Testis (tissue), 3 donors: ENCODE measurements around the gene TRAPPC12. TPM values are rescaled to one million over a fixed set of nuclear protein-coding genes. Genes with fewer than 3 reads are reported as not detected.
A peak's percentile ranks its signal among the peaks of the same experiment; 100 is the strongest.

Experiments
- DNase-seq: peaks from one replicate; pipeline ENCODE4 v3.0.0-alpha.2; 2019
- H3K27ac ChIP-seq, 2 donors: fragments of 200-600 bp; sonication (generic); one replicate each; pipeline ENCODE4 v1.5.1; 2019
- H3K27me3 ChIP-seq: fragments of 200-600 bp; sonication (generic); one replicate; pipeline ENCODE4 v1.5.1; 2019
- H3K36me3 ChIP-seq: fragments of 200-600 bp; sonication (generic); one replicate; pipeline ENCODE4 v1.5.1; 2017; ENCODE audit warnings: low read depth; ENCODE audit errors: missing control alignments
- H3K4me1 ChIP-seq: fragments of 200-600 bp; sonication (generic); one replicate; pipeline ENCODE4 v1.5.1; 2019
- H3K4me3 ChIP-seq, 2 donors: fragments of 200-600 bp; sonication (generic); one replicate each; pipeline ENCODE4 v1.5.1; 2017 to 2019
- H3K9me3 ChIP-seq: fragments of 200-600 bp; sonication (generic); one replicate; pipeline ENCODE4 v1.5.1; 2017
- CTCF ChIP-seq, 3 experiments: fragments of 450-650 bp in 2 of 3; fragments of 200-600 bp in 1 of 3; sonication (generic) in 1 of 3; IDR thresholded peaks; one replicate each; pipeline ENCODE4 v1.5.1; 2016 to 2019; ENCODE audit warnings: antibody characterized with exemption in 3 of 3, mild to moderate bottlenecking in 2 of 3, moderate library complexity in 1 of 3
- POLR2A ChIP-seq: fragments of 450-650 bp; IDR thresholded peaks from one replicate; pipeline ENCODE4 v1.6.1; 2017; ENCODE audit warnings: antibody characterized with exemption, mild to moderate bottlenecking, moderate library complexity
- WGBS, 2 donors: methylation state at CpG; one replicate each; pipeline ENCODE4 v1.1.5; 2018; 5-methylcytosine and 5-hydroxymethylcytosine counted together
- intact Hi-C: fragments of 100-400 bp; cut with DNase I; formaldehyde crosslinking; loops from one replicate; pipeline ENCODE4 v1.15.1; 2023; ENCODE audit warnings: low total_unique reads
- polyA plus RNA-seq: library from polyadenylated mRNA; stranded (reverse); fragments of 350-450 nt; fragmentation: Illumina TruSeq; extraction: RNeasy Lipid Tissue Mini Kit (QIAGEN cat#74804); gene quantifications from one replicate; pipeline ENCODE4 v1.2.3, GENCODE V29; 2014; ENCODE audit warnings: low read depth, low replicate concordance; ENCODE audit not compliant: insufficient read depth
- total RNA-seq, 2 donors: library from RNA; depleted of rRNA; stranded (reverse); fragments of >200 nt; gene quantifications; one replicate each; pipeline ENCODE4 v1.2.3, GENCODE V29; 2016

The TRAPPC12 gene
- total and polyA plus RNA-seq, 3 donors from 2014 or later = 172 to 406 (median 236) TPM

DNA sequence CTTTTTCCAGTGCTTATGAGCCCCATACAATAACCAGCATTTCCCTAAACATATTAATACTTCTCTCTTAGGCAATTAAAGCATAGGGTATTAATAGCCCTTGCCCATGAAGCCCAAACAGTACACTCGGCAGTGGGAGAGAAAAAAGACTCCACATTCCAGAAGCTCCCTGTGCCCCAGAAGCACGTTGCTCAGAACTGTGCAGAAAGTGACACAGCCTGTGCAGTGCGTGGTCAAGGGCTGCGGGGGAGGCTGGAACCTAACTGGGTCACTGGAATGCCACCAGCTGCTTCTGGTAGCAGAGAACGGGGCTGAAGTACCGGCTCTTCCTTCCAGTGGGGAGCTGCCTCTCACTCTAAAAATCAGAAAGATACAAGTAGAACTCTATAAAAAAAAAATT is 34.6 kb upstream of the TRAPPC12 start:
- no peaks in the 10 kb centered on the region for H3K9me3 ChIP-seq
- no peaks in the 10 kb centered on the region for H3K36me3 ChIP-seq
- peak overlapping the region in 1 of 2 donors; percentile 18 for H3K27ac ChIP-seq
- DNase-seq = peak; percentile 91
- no peaks in the 10 kb centered on the region for H3K27me3 ChIP-seq
- WGBS, 2 donors = 69 to 71% methylated on average over 6 of the region's 6 CpGs
- H3K4me3 ChIP-seq = no peak overlapping the region
- TF ChIP-seq POLR2A (no peak), CTCF (IDR thresholded peaks at IDR 0.05) (no peak)
- H3K4me1 ChIP-seq = peaks cover 6% of the 10 kb centered on the region
- intact Hi-C loops = no loop called here

DNA sequence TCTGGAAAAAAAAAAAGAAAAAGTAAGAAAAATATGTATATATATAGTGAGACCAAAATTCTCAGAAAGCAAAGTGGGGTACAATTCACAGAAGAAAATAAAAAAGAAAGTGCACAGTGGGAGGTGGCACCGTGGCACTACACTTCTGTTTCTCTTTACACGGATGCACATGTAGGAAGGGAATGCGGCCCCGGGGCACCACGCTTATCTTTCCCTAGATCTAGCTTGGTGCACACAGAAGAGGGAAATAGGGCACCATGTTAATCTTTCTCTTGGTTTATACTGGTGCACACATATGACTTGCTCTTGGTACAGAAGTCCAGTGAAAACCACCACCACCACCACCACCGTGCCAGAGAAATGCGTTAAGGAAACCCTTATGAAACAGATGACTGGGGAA is 33.9 kb upstream of the TRAPPC12 start:
- no peak for DNase-seq
- TF ChIP-seq CTCF (IDR thresholded peaks at IDR 0.05) (no peak), POLR2A (no peak)
- H3K27ac ChIP-seq = peak overlapping the region in 1 of 2 donors; percentile 7
- H3K27me3 ChIP-seq = no peaks in the 10 kb centered on the region
- no peaks in the 10 kb centered on the region for H3K36me3 ChIP-seq
- intact Hi-C loops = no loop called here
- peaks cover 6% of the 10 kb centered on the region for H3K4me1 ChIP-seq
- no peaks in the 10 kb centered on the region for H3K9me3 ChIP-seq
- no peak overlapping the region for H3K4me3 ChIP-seq
- 95 to 96% methylated on average over 7 of the region's 7 CpGs for WGBS, 2 donors

GRCh38 chr2:3348767-3349166 is 30.7 kb upstream of the TRAPPC12 start:
- intact Hi-C loops = no loop called here
- peaks cover 6% of the 10 kb centered on the region for H3K4me1 ChIP-seq
- 76 to 80% methylated on average over 3 to 12 of the region's 12 CpGs for WGBS, 2 donors
- H3K36me3 ChIP-seq = no peaks in the 10 kb centered on the region
- no peaks in the 10 kb centered on the region for H3K27me3 ChIP-seq
- TF ChIP-seq POLR2A (no peak), CTCF (IDR thresholded peaks at IDR 0.05) (no peak)
- DNase-seq = peak; percentile 36
- peak overlapping the region in 1 of 2 donors; percentile 7 for H3K27ac ChIP-seq
- H3K4me3 ChIP-seq = peak overlapping the region in 1 of 2 donors; percentile 23
- no peaks in the 10 kb centered on the region for H3K9me3 ChIP-seq

DNA sequence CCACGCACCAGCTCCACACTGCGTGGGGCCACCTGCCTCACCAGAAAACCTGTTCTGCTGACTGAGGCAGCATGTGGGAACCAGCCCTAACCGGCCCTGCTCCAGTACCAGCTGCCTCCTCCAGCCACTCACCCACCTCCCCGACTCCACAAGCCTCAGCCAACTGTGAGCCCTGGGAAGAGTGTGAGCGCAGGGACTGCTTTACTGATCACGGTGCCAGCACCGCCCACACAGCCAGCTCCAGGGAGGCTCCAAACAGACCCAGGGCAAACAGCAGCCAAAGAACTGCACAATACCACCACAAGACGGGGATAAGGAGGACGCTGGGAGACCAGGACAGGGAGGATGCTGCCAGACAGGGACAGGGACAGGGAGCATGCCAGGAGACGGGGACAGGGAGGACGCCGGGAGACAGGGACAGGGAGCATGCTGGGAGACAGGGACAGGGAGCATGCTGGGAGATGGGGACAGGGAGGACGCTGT is 30.2 kb upstream of the TRAPPC12 start:
- H3K27ac ChIP-seq = no peak overlapping the region
- DNase-seq = peak; percentile 48
- no peaks in the 10 kb centered on the region for H3K36me3 ChIP-seq
- intact Hi-C loops = no loop called here
- H3K9me3 ChIP-seq = no peaks in the 10 kb centered on the region
- H3K4me3 ChIP-seq = peak overlapping the region in 1 of 2 donors; percentile 23
- TF ChIP-seq CTCF (IDR thresholded peaks at IDR 0.05) (no peak), POLR2A (no peak)
- peaks cover 5% of the 10 kb centered on the region for H3K4me1 ChIP-seq
- 43 to 53% methylated on average over 13 of the region's 13 CpGs for WGBS, 2 donors
- H3K27me3 ChIP-seq = no peaks in the 10 kb centered on the region

- DNase-seq = no peak
- H3K9me3 ChIP-seq = no peaks in the 10 kb centered on the region
- H3K27me3 ChIP-seq = no peaks in the 10 kb centered on the region
- H3K4me1 ChIP-seq = no peaks in the 10 kb centered on the region
- no peak for TF ChIP-seq CTCF (IDR thresholded peaks at IDR 0.05)
- no peak for TF ChIP-seq POLR2A
- intact Hi-C loops = no loop called here
- H3K4me3 ChIP-seq = no peak overlapping the region
- H3K36me3 ChIP-seq = no peaks in the 10 kb centered on the region
- H3K27ac ChIP-seq = no peak overlapping the region
- WGBS, 2 donors = 90 to 92% methylated on average over 3 of the region's 3 CpGs
Observed at GRCh38 chr2:3354986-3355385, 24.5 kb upstream of the TRAPPC12 start.
